Adrenal gland (tissue), 12 donors: ENCODE data around the gene RNF181. TPM values are rescaled to one million over a fixed set of nuclear protein-coding genes. Genes with fewer than 3 reads are reported as not detected.

ENCODE experiments used
- DNase-seq, 7 donors: peaks; one replicate each; pipeline ENCODE4 v3.0.0-alpha.2; 2019 to 2020
- H3K27ac ChIP-seq, 5 donors: fragments of 200-600 bp; sonication (generic) in 4 of 5; 1 replicate in 3 of 5; 2 replicates in 2 of 5; pipeline versions ENCODE4 v1.5.1 to v1.8.0; 2016 to 2020; ENCODE audit warnings: mild to moderate bottlenecking in 1 of 5
- H3K27me3 ChIP-seq: fragments of 200-600 bp; 2 replicates; pipeline ENCODE4 v1.8.0; 2021
- H3K36me3 ChIP-seq, 2 donors: fragments of 200-600 bp; replicated peaks in 1 of 2; 1 replicate in 1 of 2; 2 replicates in 1 of 2; pipeline versions ENCODE4 v1.5.1 to v1.8.0; 2018 to 2022
- H3K4me1 ChIP-seq, 2 donors: fragments of 200-600 bp; replicated peaks in 1 of 2; 1 replicate in 1 of 2; 2 replicates in 1 of 2; pipeline versions ENCODE4 v1.5.1 to v1.8.0; 2018 to 2021
- H3K4me3 ChIP-seq, 4 donors: fragments of 200-600 bp; sonication (generic) in 3 of 4; one replicate each; pipeline ENCODE4 v1.5.1; 2016 to 2018
- H3K9me3 ChIP-seq, 3 donors: fragments of 200-600 bp; sonication (generic) in 1 of 3; replicated peaks in 1 of 3; 1 replicate in 2 of 3; 2 replicates in 1 of 3; pipeline versions ENCODE4 v1.5.1 to v1.8.0; 2016 to 2021
- CTCF ChIP-seq, 6 experiments: fragments of 450-650 bp in 4 of 6; fragments of 200-600 bp in 2 of 6; sonication (generic) in 1 of 6; IDR thresholded peaks; 1 replicate in 5 of 6; 2 replicates in 1 of 6; pipeline versions ENCODE4 v1.5.1 to v1.8.0; 2016 to 2021; ENCODE audit warnings: antibody characterized with exemption in 6 of 6, mild to moderate bottlenecking in 2 of 6, moderate library complexity in 1 of 6
- POLR2A ChIP-seq, 2 donors: fragments of 450-650 bp; IDR thresholded peaks; one replicate each; pipeline ENCODE4 v1.6.1; 2017; ENCODE audit warnings: antibody characterized with exemption in 2 of 2, mild to moderate bottlenecking in 2 of 2, moderate library complexity in 1 of 2
- WGBS, 4 donors: extraction: QIAGEN DNeasy Blood & Tissue Kit in 2 of 4; methylation state at CpG; one replicate each; pipeline versions ENCODE4 v1.1.5 to v1.1.7; 2013 to 2017; 5-methylcytosine and 5-hydroxymethylcytosine counted together
- intact Hi-C, 2 donors: fragments of 100-400 bp; cut with DNase I; formaldehyde crosslinking; loops; one replicate each; pipeline versions ENCODE4 v1.14.1 to v1.15.0; 2022 to 2023
- polyA plus RNA-seq, 3 donors: library from polyadenylated mRNA; stranded (reverse); fragments of 200-250 nt in 2 of 3; fragments of 350-450 nt in 1 of 3; fragmentation: Illumina TruSeq in 1 of 3; extraction: RNeasy Lipid Tissue Mini Kit (QIAGEN cat#74804) in 1 of 3; gene quantifications; one replicate each; pipeline ENCODE4 v1.2.3, GENCODE V29; 2013 to 2014
- total RNA-seq, 9 donors: library from RNA; depleted of rRNA in 4 of 9; stranded (reverse); fragments of >200 nt in 4 of 9; fragments of 120-200 nt in 1 of 9; fragmentation: NEBNext Ultra II Directional in 1 of 9; extraction: Animal tissue kit (Norgen Biotek cat#: 25700) in 1 of 9; gene quantifications; one replicate each; pipeline versions ENCODE4 v1.1.0 to v1.2.4, GENCODE V29; 2013 to 2023
- donor health status: healthy with polysubstance abuse.
- donor health status: Bipolar disorder and iron deficiency.
- donor health status: DM: yes; HTN: yes; CAD: no.
- donor health status: DM: no; HTN: no; CAD: no.
- donor health status: DM: no; HTN: no; CAD: no.
- donor health status: DM: yes; HTN: yes; CAD: no.

The RNF181 gene
- total and polyA plus RNA-seq, 12 donors: 93.8 to 295 (median 180) TPM

DNA sequence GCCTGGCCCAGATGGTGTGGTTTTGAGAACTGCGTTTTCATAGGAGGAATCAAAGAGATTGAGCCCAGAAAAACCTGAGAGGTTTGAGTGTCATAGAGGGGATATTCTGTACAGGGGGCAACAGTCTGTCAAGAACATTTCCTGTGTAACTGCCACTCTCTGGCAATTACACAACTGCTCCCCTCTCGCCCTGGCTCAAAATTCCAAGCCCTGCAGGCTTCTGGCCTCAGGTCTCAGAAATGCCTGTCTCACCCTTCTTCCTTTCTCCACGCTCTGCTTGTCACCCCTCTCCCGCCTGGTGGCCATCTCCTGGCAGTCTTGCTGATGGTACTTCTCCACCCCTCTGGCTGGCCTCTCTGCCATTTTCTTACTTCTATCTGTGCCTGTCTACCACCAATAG, 7.3 kb upstream of the RNF181 start:
- Histone ChIP-seq H3K27ac (peak overlapping the region in 2 of 5 donors; percentile 88 to 92), H3K9me3 (no peaks in the 10 kb centered on the region), H3K27me3 (no peaks in the 10 kb centered on the region), H3K4me3 (no peak overlapping the region), H3K4me1 (peaks cover 24 to 80% of the 10 kb centered on the region in 2 donors), H3K36me3 (no peaks in the 10 kb centered on the region)
- no peak for DNase-seq
- no peak for TF ChIP-seq CTCF (IDR thresholded peaks at IDR 0.05)
- no peak for TF ChIP-seq POLR2A (IDR thresholded peaks at IDR 0.05)
- intact Hi-C loops: no loop called here
- WGBS, 4 donors: 55 to 85% (median 75%) methylated on average over 4 of the region's 4 CpGs

DNA sequence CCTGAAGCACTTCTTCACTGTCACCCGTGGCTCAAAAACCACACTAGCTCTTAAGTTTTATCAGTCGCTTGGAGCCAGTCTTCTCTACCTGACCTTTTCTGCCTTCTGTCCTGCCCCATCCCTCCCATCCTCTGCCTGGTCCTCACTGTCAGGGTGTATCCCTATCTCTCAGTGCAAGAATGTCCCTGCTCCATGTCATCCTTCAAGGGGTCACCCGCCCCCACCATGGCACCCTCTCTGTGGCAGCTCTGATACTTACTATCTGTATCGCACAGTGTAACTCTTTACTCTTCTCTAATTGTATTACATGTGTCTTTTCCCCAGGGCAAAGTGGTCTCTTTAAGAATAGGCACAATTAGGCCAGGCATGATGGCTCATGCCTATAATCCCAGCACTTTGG, 6.9 kb upstream of the RNF181 start:
- TF ChIP-seq CTCF (IDR thresholded peaks at IDR 0.05): no peak
- no peak for TF ChIP-seq POLR2A (IDR thresholded peaks at IDR 0.05)
- Histone ChIP-seq H3K36me3 (no peaks in the 10 kb centered on the region), H3K9me3 (no peaks in the 10 kb centered on the region), H3K4me1 (peaks cover 23 to 79% of the 10 kb centered on the region in 2 donors), H3K27me3 (no peaks in the 10 kb centered on the region), H3K27ac (peak overlapping the region in 2 of 5 donors; percentile 88 to 92), H3K4me3 (no peak overlapping the region)
- WGBS, 4 donors: 74 to 84% (median 78%) methylated on average over 4 of the region's 4 CpGs
- intact Hi-C loops: no loop called here
- DNase-seq: no peak

DNA sequence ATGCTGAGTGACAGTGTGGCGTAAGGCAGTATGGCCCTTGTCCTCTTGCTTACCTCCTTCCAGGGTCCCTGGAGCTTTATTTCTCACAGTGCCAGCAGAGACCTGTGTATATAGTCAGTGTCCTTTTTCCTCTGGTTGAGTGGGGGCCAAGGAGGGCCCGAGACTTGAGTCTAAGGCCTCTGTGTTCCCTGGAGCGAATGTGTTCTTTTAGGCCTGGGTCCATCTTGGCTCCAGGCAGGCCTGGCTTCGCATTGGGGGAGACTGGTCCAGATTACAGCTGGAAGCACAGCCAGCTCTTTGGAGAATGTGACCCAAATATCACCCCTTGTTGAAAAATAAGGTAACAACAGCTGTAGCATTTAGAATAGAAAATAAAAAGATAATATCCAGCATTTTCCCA, 6.4 kb upstream of the RNF181 start:
- peak overlapping the region in 2 of 5 donors; percentile 88 to 92 for H3K27ac ChIP-seq
- no peaks in the 10 kb centered on the region for H3K9me3 ChIP-seq
- no peaks in the 10 kb centered on the region for H3K36me3 ChIP-seq
- intact Hi-C loops: no loop called here
- peaks cover 17 to 75% of the 10 kb centered on the region in 2 donors for H3K4me1 ChIP-seq
- no peaks in the 10 kb centered on the region for H3K27me3 ChIP-seq
- no peak overlapping the region for H3K4me3 ChIP-seq
- TF ChIP-seq CTCF (IDR thresholded peaks at IDR 0.05) (no peak), POLR2A (IDR thresholded peaks at IDR 0.05) (no peak)
- DNase-seq: no peak
- 80 to 93% (median 85%) methylated on average over 4 of the region's 4 CpGs for WGBS, 4 donors

GRCh38 chr2:85589982-85590791, 5.4 kb upstream of the RNF181 start:
- Histone ChIP-seq H3K27me3 (no peaks in the 10 kb centered on the region), H3K4me1 (peaks cover 19 to 74% of the 10 kb centered on the region in 2 donors), H3K27ac (peak overlapping the region in 4 of 5 donors; percentile 33 to 92 (median 66)), H3K36me3 (no peaks in the 10 kb centered on the region), H3K9me3 (no peaks in the 10 kb centered on the region), H3K4me3 (no peak overlapping the region)
- TF ChIP-seq POLR2A (IDR thresholded peaks at IDR 0.05) (no peak), CTCF (IDR thresholded peaks at IDR 0.05) (no peak)
- WGBS, 4 donors: 42 to 58% (median 57%) methylated on average over 6 to 7 of the region's 7 CpGs
- intact Hi-C loops: no loop called here
- DNase-seq: peak in 4 of 7 donors; percentile 54 to 78 (median 56)
